Activated CD8-positive, alpha-beta memory T cell treated with anti-CD3 and anti-CD28 coated beads, Interleukin-2, amount 10 ng/mL, durations not matched to agents 7 days and 5 days (primary cell): ENCODE results near the gene THPO. TPM values are rescaled to one million over a fixed set of nuclear protein-coding genes. Genes with fewer than 3 reads are reported as not detected.
"Not testable (repeated sequence)": the region's sequence is repeated elsewhere in the genome, so short reads cannot be mapped to it uniquely, and the experiment has no call there.

ENCODE experiments used
- ATAC-seq: fragments of 150-1000 bp; cut with Tn5 transposase; one replicate; pipeline ENCODE4 v1.10.0; 2021; ENCODE audit warnings: moderate library complexity
- CTCF ChIA-PET: fragments of 350-600 bp; sonication (Branson Sonifier 250); formaldehyde crosslinking; loops from one replicate; lab custom pipeline; 2021; ENCODE audit warnings: antibody characterized with exemption; lab: Charles Lee
- DNase-seq: peaks from one replicate; pipeline ENCODE4 v3.0.0-alpha.2; 2020
- H3K27ac Mint-ChIP-seq: one replicate; pipeline ENCODE4 v1.8.0; 2021; ENCODE audit warnings: mild to moderate bottlenecking, mixed read lengths
- H3K27me3 Mint-ChIP-seq: one replicate; pipeline ENCODE4 v1.8.0; 2021; ENCODE audit warnings: mixed read lengths
- H3K36me3 Mint-ChIP-seq: one replicate; pipeline ENCODE4 v1.8.0; 2021; ENCODE audit warnings: mild to moderate bottlenecking, mixed read lengths
- H3K4me1 Mint-ChIP-seq: one replicate; pipeline ENCODE4 v1.8.0; 2021; ENCODE audit warnings: mixed read lengths
- H3K4me3 Mint-ChIP-seq: one replicate; pipeline ENCODE4 v1.8.0; 2021; ENCODE audit warnings: mild to moderate bottlenecking, moderate library complexity, mixed read lengths
- H3K9me3 Mint-ChIP-seq: one replicate; pipeline ENCODE4 v1.8.0; 2022; ENCODE audit warnings: low read depth, mixed read lengths
- total RNA-seq, 2 experiments: library from RNA; stranded (reverse); gene quantifications; one replicate each; pipeline ENCODE4 v1.2.3, GENCODE V29; 2021

The THPO gene
- total RNA-seq, 2 experiments from 2014 or later, result not detected

DNA sequence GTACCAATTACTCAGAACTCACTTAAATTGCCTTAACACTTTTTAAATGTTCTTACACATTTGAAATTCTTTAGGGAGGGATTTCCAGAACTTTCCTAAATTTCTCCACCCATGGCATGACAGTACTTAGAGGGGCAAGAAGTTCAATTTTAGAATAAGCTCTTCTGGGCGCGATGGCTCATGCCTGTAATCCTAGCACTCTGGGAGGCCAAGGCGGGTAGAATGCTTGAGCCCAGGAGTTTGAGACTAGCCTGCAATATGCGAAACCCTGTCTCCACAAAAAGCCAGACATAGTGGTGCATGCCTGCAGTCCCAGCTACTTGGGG is 30.0 kb downstream of the THPO start:
- ATAC-seq, result no peak
- no peaks in the 10 kb centered on the region for H3K36me3 Mint-ChIP-seq
- no peaks in the 10 kb centered on the region for H3K9me3 Mint-ChIP-seq
- no peak overlapping the region for H3K27ac Mint-ChIP-seq
- peaks cover 4% of the 10 kb centered on the region for H3K4me1 Mint-ChIP-seq
- CTCF ChIA-PET, result interaction anchor here (0.7 to 0.9 kb wide), 2 partner anchors 11 to 330 kb away, joined by 3 read pairs; partner anchors contain the start of genes ABCC5 and FAM131A
- H3K27me3 Mint-ChIP-seq, result no peaks in the 10 kb centered on the region
- H3K4me3 Mint-ChIP-seq, result no peak overlapping the region
- no peak for DNase-seq

DNA sequence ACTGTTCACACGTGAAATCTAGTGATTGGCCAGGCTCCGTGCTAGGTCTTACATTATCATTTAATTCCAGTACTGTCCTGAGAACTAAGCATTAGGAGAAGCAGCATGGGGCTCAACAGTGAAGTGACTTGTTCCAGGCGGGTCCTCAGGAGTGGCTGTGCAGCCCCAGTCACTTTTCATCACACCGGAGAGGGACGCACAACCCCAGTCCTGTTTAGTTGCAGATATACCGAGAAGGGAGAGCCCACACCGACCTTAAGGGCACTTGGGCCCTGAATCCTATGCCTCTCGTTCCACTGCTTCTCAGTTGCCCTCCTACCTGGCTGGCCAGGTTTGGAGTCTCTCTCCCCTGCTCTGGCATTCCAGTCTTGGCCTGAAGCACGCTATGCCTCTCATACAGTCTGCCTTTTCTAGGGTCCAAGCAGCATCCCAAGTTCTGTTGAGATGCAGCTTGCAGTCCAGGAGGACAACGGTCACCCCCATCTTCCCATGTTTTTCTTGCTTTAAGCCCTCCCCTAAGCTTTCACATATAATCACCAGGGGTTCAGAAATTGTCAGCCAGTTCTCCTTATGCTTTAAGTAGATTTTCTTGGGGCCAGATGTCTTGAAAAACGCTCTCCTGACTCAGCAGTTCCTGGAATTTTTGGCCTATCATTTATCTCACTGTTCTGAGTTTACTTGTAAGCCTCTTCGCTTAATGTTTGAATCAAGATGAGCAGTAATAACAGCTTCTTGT is 30.5 kb downstream of the THPO start:
- Mint-ChIP-seq H3K27ac (no peak overlapping the region), H3K9me3 (no peaks in the 10 kb centered on the region), H3K27me3 (no peaks in the 10 kb centered on the region), H3K4me3 (no peak overlapping the region), H3K36me3 (no peaks in the 10 kb centered on the region), H3K4me1 (peaks cover 4% of the 10 kb centered on the region)
- no peak for ATAC-seq
- DNase-seq, result no peak
- CTCF ChIA-PET, result interaction anchor here (0.7 to 0.9 kb wide), 2 partner anchors 10 to 330 kb away, joined by 3 read pairs; partner anchors contain the start of genes ABCC5 and FAM131A

DNA sequence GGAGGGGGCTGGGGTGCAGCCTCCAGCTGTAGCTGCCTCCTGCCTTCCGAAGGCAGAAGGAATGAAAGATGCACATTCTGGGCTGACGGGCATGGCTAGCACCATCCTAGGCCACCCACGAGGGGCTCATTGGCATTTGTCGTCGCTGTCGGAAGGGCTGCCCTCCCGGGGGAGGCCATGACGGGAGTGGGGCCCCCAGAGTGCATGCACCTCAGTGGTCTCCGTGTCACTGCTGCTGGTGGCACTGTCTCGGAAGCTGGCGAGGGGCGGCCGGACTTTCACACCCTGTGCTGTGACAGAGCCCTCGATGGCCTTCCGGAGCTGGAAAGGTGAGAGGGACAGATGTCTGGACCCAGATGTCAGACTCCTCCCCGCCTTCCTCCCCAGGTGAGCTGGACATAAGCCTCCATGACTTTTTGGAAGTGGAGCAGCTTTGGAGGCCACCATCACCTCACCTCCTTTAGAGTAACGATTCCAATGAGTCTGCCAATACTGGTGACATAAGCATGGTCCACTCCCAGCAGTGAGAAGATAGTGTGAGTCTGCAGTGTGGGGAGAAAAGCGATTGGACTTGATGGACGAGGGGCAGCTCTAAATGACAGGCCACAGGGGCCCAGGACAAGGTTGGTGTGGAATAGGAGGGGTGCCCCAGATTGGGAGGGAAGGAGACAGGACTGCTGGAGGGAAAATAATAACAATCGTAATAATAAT is 31.4 kb downstream of the THPO start:
- ATAC-seq, result no peak
- Mint-ChIP-seq H3K36me3 (no peaks in the 10 kb centered on the region), H3K27ac (no peak overlapping the region), H3K4me3 (no peak overlapping the region), H3K27me3 (no peaks in the 10 kb centered on the region), H3K4me1 (peaks cover 6% of the 10 kb centered on the region), H3K9me3 (no peaks in the 10 kb centered on the region)
- CTCF ChIA-PET, result interaction anchor here (1.2 kb wide), 1 partner anchor 9 kb away, joined by 3 read pairs; the partner anchor contains the start of gene FAM131A
- no peak for DNase-seq

DNA sequence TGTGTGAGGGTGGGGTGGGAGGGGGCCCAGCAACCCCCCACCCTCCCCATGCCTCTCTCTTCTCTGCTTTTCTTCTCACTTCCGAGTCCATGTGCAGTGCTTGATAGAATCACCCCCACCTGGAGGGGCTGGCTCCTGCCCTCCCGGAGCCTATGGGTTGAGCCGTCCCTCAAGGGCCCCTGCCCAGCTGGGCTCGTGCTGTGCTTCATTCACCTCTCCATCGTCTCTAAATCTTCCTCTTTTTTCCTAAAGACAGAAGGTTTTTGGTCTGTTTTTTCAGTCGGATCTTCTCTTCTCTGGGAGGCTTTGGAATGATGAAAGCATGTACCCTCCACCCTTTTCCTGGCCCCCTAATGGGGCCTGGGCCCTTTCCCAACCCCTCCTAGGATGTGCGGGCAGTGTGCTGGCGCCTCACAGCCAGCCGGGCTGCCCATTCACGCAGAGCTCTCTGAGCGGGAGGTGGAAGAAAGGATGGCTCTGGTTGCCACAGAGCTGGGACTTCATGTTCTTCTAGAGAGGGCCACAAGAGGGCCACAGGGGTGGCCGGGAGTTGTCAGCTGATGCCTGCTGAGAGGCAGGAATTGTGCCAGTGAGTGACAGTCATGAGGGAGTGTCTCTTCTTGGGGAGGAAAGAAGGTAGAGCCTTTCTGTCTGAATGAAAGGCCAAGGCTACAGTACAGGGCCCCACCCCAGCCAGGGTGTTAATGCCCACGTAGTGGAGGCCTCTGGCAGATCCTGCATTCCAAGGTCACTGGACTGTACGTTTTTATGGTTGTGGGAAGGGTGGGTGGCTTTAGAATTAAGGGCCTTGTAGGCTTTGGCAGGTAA is 32.5 kb downstream of the THPO start:
- no peaks in the 10 kb centered on the region for H3K27me3 Mint-ChIP-seq
- peaks cover 12% of the 10 kb centered on the region for H3K4me1 Mint-ChIP-seq
- DNase-seq (no peak), ATAC-seq (no peak)
- no peaks in the 10 kb centered on the region for H3K36me3 Mint-ChIP-seq
- no peaks in the 10 kb centered on the region for H3K9me3 Mint-ChIP-seq
- CTCF ChIA-PET, result interaction anchor here (1.2 to 2.1 kb wide), 2 partner anchors 8 kb away, joined by 3 to 6 read pairs; partner anchors contain the start of gene FAM131A
- no peak overlapping the region for H3K4me3 Mint-ChIP-seq
- no peak overlapping the region for H3K27ac Mint-ChIP-seq

DNA sequence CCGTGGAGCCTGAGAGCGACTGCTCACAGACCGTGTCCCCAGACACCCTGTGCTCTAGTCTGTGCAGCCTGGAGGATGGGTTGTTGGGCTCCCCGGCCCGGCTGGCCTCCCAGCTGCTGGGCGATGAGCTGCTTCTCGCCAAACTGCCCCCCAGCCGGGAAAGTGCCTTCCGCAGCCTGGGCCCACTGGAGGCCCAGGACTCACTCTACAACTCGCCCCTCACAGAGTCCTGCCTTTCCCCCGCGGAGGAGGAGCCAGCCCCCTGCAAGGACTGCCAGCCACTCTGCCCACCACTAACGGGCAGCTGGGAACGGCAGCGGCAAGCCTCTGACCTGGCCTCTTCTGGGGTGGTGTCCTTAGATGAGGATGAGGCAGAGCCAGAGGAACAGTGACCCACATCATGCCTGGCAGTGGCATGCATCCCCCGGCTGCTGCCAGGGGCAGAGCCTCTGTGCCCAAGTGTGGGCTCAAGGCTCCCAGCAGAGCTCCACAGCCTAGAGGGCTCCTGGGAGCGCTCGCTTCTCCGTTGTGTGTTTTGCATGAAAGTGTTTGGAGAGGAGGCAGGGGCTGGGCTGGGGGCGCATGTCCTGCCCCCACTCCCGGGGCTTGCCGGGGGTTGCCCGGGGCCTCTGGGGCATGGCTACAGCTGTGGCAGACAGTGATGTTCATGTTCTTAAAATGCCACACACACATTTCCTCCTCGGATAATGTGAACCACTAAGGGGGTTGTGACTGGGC is 33.3 kb downstream of the THPO start:
- Mint-ChIP-seq H3K27me3 (no peaks in the 10 kb centered on the region), H3K27ac (no peak overlapping the region), H3K4me3 (no peak overlapping the region), H3K4me1 (peaks cover 13% of the 10 kb centered on the region), H3K36me3 (no peaks in the 10 kb centered on the region), H3K9me3 (no peaks in the 10 kb centered on the region)
- ATAC-seq (no peak), DNase-seq (no peak)
- CTCF ChIA-PET, result interaction anchor here (2.1 kb wide), 1 partner anchor 9 kb away, joined by 6 read pairs; no protein-coding TSS in a partner anchor

DNA sequence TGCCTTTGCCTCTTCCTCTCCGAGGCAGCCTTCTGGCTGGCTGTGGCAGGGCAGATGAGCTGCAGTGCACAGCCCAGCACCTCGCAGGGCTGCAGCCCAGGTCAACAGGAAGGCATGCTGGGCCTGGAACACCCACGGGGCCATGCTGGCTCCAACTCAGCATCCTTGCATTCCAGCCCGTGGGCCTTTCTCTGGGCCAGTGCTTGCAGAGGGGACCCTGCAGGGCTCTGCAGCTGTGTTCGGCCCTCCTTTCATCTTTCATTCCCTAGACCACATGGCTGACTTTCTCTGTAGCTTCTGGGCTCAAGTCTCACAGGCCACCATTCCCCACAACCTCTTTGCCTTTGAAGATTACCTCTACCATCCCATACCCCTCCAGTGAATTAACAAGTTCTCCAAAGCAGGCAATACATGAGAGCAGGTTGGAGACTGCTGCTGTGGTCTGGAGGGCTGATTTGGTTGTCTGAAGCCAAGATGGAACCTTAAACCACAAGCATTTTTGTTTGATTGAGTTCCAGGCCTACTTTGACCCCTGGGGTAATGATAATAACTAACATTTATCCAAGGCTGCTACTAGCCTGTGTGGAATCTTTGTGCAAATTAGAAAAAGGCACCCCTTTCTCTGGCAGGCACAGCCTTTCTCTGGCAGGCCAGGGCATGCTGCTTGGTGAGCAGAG is 34.7 kb downstream of the THPO start:
- DNase-seq (no peak), ATAC-seq (no peak)
- CTCF ChIA-PET, result no interaction called here
- Mint-ChIP-seq H3K27ac (no peak overlapping the region), H3K36me3 (no peaks in the 10 kb centered on the region), H3K4me3 (no peak overlapping the region), H3K9me3 (no peaks in the 10 kb centered on the region), H3K27me3 (no peaks in the 10 kb centered on the region), H3K4me1 (peaks cover 13% of the 10 kb centered on the region)

DNA sequence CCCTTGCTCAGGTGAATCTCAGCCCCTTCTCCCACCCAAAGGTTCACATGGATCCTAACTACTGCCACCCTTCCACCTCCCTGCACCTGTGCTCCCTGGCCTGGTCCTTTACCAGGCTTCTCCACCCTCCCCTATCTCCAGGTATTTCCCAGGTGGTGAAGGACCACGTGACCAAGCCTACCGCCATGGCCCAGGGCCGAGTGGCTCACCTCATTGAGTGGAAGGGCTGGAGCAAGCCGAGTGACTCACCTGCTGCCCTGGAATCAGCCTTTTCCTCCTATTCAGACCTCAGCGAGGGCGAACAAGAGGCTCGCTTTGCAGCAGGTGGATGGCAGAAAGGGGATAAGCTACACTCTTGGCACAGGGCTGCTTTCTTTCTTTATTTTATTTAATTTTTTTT is 36.1 kb downstream of the THPO start:
- no peaks in the 10 kb centered on the region for H3K36me3 Mint-ChIP-seq
- peaks cover 12% of the 10 kb centered on the region for H3K4me1 Mint-ChIP-seq
- no peaks in the 10 kb centered on the region for H3K9me3 Mint-ChIP-seq
- H3K4me3 Mint-ChIP-seq, result no peak overlapping the region
- CTCF ChIA-PET, result interaction anchor here (1.2 kb wide), 1 partner anchor 30 kb away, joined by 3 read pairs; no protein-coding TSS in a partner anchor
- DNase-seq (no peak), ATAC-seq (no peak)
- no peak overlapping the region for H3K27ac Mint-ChIP-seq
- no peaks in the 10 kb centered on the region for H3K27me3 Mint-ChIP-seq

DNA sequence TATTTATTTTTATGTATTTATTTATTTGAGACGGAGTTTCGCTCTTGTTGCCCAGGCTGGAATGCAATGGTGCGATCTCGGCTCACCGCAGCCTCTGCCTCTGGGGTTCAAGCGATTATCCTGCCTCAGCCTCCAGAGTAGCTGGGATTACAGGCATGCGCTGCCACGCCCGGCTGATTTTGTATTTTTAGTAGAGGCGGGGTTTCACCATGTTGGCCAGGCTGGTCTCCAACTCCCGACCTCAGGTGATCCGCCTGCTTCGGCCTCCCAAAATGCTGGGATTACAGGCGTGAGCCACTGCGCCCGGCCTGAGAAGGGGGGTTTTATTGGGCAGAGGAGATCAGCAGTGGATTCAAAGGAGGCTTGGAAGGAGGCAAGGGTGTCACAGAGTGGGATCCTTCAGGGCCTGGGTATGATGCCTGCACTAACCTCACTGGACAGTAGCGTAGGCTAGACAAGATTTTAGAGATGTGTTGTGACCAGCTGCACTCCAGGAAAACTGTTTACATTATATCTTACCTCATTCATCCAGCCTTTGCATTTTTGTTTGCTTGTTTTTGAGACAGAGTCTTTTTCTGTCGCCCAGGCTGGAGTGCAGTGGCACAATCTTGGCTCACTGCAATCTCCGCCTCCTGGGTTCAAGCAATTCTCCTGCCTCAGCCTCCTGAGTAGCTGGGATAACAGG is 38.4 kb downstream of the THPO start:
- H3K4me1 Mint-ChIP-seq, result peaks cover 26% of the 10 kb centered on the region
- CTCF ChIA-PET, result interaction anchor here (0.5 to 1.5 kb wide), 2 partner anchors 32 to 86 kb away, joined by 3 to 4 read pairs; no protein-coding TSS in a partner anchor
- not testable (repeated sequence) for H3K4me3 Mint-ChIP-seq, DNase-seq, H3K36me3 Mint-ChIP-seq, H3K27me3 Mint-ChIP-seq, H3K9me3 Mint-ChIP-seq, H3K27ac Mint-ChIP-seq, ATAC-seq

DNA sequence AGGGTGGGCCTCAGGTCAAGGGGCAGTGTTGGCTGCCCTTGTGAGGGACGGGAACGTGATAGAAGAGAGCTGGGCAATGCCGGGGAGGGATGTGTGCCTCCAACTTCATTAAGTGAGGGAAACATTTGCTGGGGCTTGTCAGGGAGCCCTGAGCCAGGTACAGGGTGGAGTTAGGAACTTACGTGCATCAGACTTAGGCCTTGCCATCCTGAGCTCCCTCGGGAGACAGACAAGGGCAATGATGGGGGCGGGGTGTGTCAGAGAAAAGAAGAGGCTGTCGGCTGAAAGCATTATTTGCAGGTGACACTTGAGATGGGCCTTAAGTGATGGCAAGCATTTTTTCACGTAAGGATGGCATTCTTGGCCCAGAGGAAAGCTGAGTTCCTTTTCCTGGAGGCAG is 39.0 kb downstream of the THPO start:
- ATAC-seq (no peak), DNase-seq (no peak)
- CTCF ChIA-PET, result interaction anchor here (0.5 to 1.5 kb wide), 2 partner anchors 33 to 85 kb away, joined by 3 to 4 read pairs; no protein-coding TSS in a partner anchor
- Mint-ChIP-seq H3K27ac (no peak overlapping the region), H3K4me1 (peaks cover 32% of the 10 kb centered on the region), H3K36me3 (peaks cover 5% of the 10 kb centered on the region), H3K27me3 (no peaks in the 10 kb centered on the region), H3K4me3 (no peak overlapping the region), H3K9me3 (no peaks in the 10 kb centered on the region)

DNA sequence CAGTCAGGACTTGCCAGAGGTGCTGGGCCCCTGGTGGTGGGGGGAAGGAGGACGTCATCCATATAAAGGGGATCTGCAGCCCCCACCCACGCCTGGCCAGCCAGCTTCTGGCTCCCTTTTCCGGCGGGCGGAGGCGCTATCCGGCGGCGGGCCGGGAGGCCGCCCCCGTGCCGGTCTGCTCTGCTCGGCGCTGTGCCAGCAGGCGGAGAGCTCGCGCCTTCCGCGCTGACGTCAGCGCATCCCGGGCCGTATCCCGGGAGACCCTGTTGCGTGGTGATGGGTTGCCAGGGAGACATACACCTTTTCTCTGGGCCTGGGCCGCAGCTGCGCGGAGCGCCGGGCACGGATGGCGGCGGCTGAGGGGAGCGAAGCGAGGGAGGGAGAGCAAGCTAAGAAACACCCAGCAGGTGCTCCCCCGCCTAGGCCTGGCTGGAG is 39.5 kb downstream of the THPO start:
- no peak overlapping the region for H3K27ac Mint-ChIP-seq
- H3K9me3 Mint-ChIP-seq, result no peaks in the 10 kb centered on the region
- peaks cover 10% of the 10 kb centered on the region for H3K36me3 Mint-ChIP-seq
- ATAC-seq, result no peak
- no peaks in the 10 kb centered on the region for H3K27me3 Mint-ChIP-seq
- DNase-seq, result no peak
- H3K4me3 Mint-ChIP-seq, result no peak overlapping the region
- H3K4me1 Mint-ChIP-seq, result peaks cover 37% of the 10 kb centered on the region
- CTCF ChIA-PET, result interaction anchor here (1.5 kb wide), 1 partner anchor 33 kb away, joined by 4 read pairs; no protein-coding TSS in a partner anchor

DNA sequence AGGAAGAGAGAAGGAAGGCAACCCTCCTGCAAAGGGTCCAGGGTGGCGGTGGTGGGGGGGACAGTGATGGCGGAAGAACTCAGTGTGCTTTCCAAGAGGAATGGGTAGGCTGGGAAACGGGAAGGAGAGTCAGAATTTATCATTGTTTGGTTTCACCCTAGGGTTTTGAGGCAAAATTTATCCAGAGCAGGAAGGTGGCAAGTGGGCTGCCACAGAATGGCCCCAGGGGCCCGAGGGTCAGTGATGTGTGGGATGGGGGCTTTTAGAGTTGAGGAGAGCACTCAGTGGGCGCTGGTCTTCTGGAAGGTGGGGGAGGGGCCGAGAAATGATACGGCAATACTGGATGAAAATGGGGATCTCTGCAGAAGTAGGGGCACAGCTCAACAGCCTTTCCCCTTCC is 40.0 kb downstream of the THPO start:
- ATAC-seq (no peak), DNase-seq (no peak)
- Mint-ChIP-seq H3K27ac (no peak overlapping the region), H3K9me3 (no peaks in the 10 kb centered on the region), H3K27me3 (no peaks in the 10 kb centered on the region), H3K4me3 (no peak overlapping the region), H3K36me3 (peaks cover 15% of the 10 kb centered on the region), H3K4me1 (peaks cover 42% of the 10 kb centered on the region)
- CTCF ChIA-PET, result interaction anchor here (0.8 to 1.5 kb wide), 3 partner anchors 8 to 34 kb away, joined by 3 to 4 read pairs (median 3); no protein-coding TSS in a partner anchor
